ENCODE results near the gene ADGRB2.

GRCh38 chr1:31811605-31812004, 47.5 kb upstream of the ADGRB2 start:
- TF ChIP-seq CTCF (conservative IDR thresholded peaks at IDR 0.05; ENCODE audit: low read length) = no peak
- TF ChIP-seq EZH2phosphoT487 (IDR thresholded peaks at IDR 0.05; ENCODE audit: borderline replicate concordance) = no peak

All from Loucy (cell line).